Measurements from ENCODE around the gene C1orf122.

Gene C1orf122

GRCh38 chr1:37802439-37802838, 5.2 kb upstream of the C1orf122 start:
- DNase-seq, result no peak

GRCh38 chr1:37807220-37807554, 403 bp upstream of the C1orf122 start:
- no peak for DNase-seq

GRCh38 chr1:37808369-37809319, 1.1 kb downstream of the C1orf122 start:
- DNase-seq, result peak; percentile 66

GRCh38 chr1:37809942-37810341, 2.4 kb downstream of the C1orf122 start:
- DNase-seq, result no peak

GRCh38 chr1:37811027-37811655, 3.6 kb downstream of the C1orf122 start:
- peak; percentile 73 for DNase-seq

GRCh38 chr1:37813529-37814145, 6.0 kb downstream of the C1orf122 start:
- no peak for DNase-seq

DNA sequence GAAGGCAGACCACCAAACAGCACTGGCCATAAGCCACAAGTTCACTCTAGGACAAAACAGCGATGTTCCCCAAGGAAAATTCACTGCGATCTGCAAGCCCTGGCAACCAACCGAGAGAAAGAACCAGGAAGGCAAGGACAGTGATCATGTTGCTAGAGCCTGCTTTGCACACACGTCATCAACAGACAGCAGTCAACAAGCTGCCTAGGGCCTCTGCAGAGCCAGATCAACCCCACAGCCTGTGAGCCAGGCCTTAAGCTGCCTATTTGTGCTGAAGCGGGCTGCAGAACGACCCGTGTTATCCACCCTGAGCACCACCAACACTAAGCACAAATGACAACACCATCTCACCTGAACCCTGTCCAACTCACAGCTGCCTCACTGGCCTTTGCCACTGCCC, 6.7 kb downstream of the C1orf122 start:
- DNase-seq, result no peak

GRCh38 chr1:37817481-37817880, 9.9 kb downstream of the C1orf122 start:
- DNase-seq, result no peak

- no peak for DNase-seq
Observed at GRCh38 chr1:37821481-37821880, 13.9 kb downstream of the C1orf122 start.

GRCh38 chr1:37822906-37823815, 15.6 kb downstream of the C1orf122 start:
- DNase-seq, result no peak

GRCh38 chr1:37824001-37824400, 16.4 kb downstream of the C1orf122 start:
- DNase-seq, result no peak

- DNase-seq, result no peak
Observed at GRCh38 chr1:37825506-37825905, 17.9 kb downstream of the C1orf122 start.

DNA sequence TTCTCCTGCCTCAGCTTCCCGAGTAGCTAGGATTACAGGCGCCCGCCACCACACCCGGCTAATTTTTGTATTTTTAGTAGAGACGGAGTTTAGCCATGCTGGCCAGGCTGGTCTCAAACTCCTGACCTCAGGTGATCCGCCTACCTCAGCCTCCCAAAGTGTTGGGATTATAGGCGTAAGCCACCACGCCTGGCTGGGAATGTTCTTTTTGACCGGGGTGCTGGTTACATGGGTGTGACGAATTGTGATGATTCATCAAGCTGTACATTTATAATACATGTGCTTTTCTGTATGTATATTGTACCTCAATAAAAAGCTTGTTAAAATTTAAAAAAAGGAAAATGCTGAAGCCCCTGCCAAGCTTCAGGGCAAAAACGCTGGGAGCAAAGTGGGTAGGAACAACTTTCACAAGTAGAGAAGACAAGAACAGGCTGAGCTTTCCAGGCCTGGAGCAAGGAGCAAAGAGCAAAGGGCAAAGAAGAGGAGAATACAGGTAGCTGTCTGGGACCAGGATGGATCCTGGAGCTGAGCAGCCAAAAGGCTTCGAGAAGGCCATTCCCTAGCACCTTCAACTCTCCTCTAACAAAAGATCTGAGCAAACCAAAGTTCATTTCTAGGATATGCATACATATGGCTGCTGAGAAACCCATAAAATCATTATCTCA, 21.0 kb downstream of the C1orf122 start:
- no peak for DNase-seq

GRCh38 chr1:37831109-37831508, 23.5 kb downstream of the C1orf122 start:
- DNase-seq, result no peak

DNA sequence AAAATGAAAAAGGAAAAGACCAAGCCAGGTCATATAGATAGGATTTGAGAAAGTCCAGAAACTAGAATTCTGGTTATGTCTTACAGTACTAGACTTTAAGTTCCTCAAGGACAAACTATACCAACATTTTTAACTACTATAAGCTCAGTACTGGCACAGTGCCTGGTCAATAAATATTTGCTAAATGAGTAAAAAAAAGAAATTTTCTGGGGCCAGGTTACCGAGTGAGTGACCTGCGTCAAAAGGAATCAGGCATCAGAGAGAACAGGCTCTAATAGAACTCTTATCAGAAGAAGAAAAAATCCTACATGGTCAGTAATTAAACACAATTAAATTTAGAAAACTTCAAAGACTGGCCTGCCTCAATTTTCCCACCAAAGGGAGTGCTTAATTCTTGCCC, 24.2 kb downstream of the C1orf122 start:
- DNase-seq, result no peak

DNA sequence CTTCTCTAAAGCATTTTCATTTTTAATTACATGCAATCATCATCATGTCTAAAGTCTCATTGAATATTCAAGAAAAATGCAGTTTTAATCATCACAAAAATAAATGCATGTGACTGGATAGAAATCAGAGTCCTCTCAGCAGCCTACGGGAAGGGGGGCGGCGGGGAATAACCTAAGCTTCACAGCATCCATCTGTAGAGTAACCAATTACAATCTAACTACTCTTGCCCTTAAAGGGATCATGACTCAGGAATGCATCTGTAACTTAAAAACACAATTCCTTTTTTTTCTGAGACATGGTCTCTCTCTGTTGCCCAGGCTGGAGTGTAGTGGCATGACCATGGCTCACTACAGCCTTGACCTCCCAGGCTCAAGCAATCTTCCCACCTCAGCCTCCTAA, 29.2 kb downstream of the C1orf122 start:
- DNase-seq, result no peak

DNA sequence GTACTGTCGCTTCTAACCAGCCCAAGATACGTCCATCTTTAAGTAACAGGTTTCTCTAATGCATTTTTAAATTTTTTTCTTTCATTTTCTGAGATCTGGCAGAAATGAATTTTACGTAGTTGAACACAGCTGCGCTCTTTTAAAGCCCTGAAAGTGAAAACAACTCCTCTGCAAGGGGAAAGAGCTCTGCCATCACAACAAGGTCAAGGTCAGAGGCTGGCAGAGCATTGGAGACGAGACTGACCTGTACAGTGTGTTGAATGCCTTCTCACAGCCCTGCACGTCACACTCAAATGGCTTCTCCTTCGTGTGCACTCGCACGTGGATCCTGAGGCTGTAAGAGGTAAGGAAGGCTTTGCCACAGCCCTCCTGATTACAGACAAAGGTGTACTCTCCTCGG, 32.1 kb downstream of the C1orf122 start:
- DNase-seq, result no peak

- no peak for DNase-seq
Observed at GRCh38 chr1:37840711-37841110, 33.1 kb downstream of the C1orf122 start.

DNA sequence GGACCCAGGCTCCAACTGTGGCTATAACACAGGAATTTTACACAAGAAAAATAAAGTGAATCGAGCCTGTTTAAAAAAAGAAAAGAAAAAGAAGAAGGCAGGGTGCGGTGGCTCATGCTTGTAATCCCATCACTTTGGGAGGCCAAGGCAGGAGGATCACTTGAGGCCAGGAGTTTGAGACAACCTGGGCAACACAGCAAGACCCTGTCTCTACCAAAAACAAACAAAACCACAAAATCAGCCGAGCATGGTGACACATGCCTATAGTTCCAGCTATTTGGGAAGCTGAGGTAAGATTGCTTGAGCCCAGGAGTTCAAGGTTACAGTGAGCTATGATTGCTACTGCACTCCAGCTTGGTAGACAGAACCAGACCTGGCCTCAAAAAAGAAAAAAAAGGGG, 34.1 kb downstream of the C1orf122 start:
- no peak for DNase-seq

- no peak for DNase-seq
Observed at GRCh38 chr1:37844536-37844935, 36.9 kb downstream of the C1orf122 start.

- no peak for DNase-seq
Observed at GRCh38 chr1:37845049-37845646, 37.6 kb downstream of the C1orf122 start.

DNA sequence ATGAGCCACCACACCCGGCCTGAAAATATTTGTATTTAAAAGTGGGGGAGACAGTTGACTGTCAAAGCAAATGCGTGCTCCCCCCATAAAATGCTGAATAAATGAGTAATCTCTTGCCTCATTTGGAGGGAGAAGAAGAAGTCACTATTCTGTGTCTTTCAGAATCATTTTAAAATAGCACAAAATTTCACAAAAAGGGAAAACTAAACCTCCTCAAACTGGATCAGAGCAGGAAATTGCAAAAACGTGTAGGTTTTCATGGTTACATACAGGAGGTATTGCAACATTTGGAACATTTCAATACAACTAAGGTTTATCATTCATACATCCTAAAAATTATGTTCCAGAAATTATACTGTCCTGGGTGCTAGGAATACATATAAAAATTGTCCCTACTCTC, 38.2 kb downstream of the C1orf122 start:
- DNase-seq, result no peak

Measured in DMS 273 treated with DMSO at 0.1 percent for 48 hours (cell line).